Ishikawa (cell line): ENCODE results near the gene RICTOR.

ENCODE experiments used
- CEBPB ChIP-seq: IDR thresholded peaks from 2 replicates; pipeline ENCODE4 v1.6.1; 2012
- CREB1 ChIP-seq: IDR thresholded peaks from 2 replicates; pipeline ENCODE4 v1.6.1; 2012; ENCODE audit warnings: low read depth
- EGR1 ChIP-seq: IDR thresholded peaks from 2 replicates; pipeline ENCODE4 v1.6.1; 2012
- EP300 ChIP-seq: IDR thresholded peaks from 2 replicates; pipeline ENCODE4 v1.6.1; 2012; ENCODE audit warnings: borderline replicate concordance
- FOXM1 ChIP-seq: IDR thresholded peaks from 2 replicates; pipeline ENCODE4 v1.6.1; 2012; ENCODE audit warnings: low read depth, borderline replicate concordance
- MAX ChIP-seq: IDR thresholded peaks from 2 replicates; pipeline ENCODE4 v1.6.1; 2012
- NFIC ChIP-seq: IDR thresholded peaks from 2 replicates; pipeline ENCODE4 v1.6.1; 2012
- RAD21 ChIP-seq: IDR thresholded peaks from 2 replicates; pipeline ENCODE4 v1.6.1; 2012; ENCODE audit warnings: low read depth
- TAF1 ChIP-seq: IDR thresholded peaks from 2 replicates; pipeline ENCODE4 v1.6.1; 2012; ENCODE audit warnings: low read depth, mild to moderate bottlenecking
- TCF12 ChIP-seq: IDR thresholded peaks from 2 replicates; pipeline ENCODE4 v1.6.1; 2012; ENCODE audit warnings: low read depth
- TEAD4 ChIP-seq: IDR thresholded peaks from 2 replicates; pipeline ENCODE4 v1.6.1; 2012
- USF1 ChIP-seq: IDR thresholded peaks from 2 replicates; pipeline ENCODE4 v1.6.1; 2012
- YY1 ChIP-seq: IDR thresholded peaks from 2 replicates; pipeline ENCODE4 v1.6.1; 2012; ENCODE audit warnings: low read depth
- ZBTB7A ChIP-seq: IDR thresholded peaks from 2 replicates; pipeline ENCODE4 v1.6.1; 2012; ENCODE audit warnings: low read depth
- TF ChIP-seq, protein P1 (sequence below): IDR thresholded peaks from 2 replicates; pipeline ENCODE4 v1.6.1; 2012; ENCODE audit warnings: low read depth, mild to moderate bottlenecking

Gene RICTOR

DNA sequence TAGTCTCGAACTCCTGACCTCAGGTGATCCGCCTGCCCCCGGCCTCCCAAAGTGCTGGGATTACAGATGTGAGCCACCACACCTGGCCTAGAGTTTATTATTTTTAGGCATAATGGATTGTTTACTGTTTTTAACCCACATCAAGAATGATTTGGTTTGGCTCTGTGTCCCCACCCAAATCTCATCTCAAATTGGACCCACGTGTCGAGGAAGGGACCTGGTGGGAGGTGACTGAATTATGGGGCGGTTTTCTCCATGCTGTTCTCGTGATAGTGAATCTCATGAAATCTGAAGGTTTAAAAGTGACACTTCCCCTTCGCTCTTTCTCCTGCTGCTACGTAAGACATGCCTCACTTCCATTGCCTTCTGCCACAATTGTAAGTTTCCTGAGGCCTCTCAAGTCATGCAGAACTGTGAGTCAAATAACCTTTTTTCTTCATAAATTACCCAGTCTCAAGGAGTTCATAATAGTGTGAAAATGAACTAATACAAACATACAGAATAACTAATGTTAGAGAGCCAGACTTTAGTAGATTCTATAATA lies 88.2 kb downstream of the RICTOR start:
- TF ChIP-seq YY1 (no peak), EP300 (no peak), MAX (no peak)
- TF ChIP-seq, protein P1, sequence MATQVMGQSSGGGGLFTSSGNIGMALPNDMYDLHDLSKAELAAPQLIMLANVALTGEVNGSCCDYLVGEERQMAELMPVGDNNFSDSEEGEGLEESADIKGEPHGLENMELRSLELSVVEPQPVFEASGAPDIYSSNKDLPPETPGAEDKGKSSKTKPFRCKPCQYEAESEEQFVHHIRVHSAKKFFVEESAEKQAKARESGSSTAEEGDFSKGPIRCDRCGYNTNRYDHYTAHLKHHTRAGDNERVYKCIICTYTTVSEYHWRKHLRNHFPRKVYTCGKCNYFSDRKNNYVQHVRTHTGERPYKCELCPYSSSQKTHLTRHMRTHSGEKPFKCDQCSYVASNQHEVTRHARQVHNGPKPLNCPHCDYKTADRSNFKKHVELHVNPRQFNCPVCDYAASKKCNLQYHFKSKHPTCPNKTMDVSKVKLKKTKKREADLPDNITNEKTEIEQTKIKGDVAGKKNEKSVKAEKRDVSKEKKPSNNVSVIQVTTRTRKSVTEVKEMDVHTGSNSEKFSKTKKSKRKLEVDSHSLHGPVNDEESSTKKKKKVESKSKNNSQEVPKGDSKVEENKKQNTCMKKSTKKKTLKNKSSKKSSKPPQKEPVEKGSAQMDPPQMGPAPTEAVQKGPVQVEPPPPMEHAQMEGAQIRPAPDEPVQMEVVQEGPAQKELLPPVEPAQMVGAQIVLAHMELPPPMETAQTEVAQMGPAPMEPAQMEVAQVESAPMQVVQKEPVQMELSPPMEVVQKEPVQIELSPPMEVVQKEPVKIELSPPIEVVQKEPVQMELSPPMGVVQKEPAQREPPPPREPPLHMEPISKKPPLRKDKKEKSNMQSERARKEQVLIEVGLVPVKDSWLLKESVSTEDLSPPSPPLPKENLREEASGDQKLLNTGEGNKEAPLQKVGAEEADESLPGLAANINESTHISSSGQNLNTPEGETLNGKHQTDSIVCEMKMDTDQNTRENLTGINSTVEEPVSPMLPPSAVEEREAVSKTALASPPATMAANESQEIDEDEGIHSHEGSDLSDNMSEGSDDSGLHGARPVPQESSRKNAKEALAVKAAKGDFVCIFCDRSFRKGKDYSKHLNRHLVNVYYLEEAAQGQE = no peak

DNA sequence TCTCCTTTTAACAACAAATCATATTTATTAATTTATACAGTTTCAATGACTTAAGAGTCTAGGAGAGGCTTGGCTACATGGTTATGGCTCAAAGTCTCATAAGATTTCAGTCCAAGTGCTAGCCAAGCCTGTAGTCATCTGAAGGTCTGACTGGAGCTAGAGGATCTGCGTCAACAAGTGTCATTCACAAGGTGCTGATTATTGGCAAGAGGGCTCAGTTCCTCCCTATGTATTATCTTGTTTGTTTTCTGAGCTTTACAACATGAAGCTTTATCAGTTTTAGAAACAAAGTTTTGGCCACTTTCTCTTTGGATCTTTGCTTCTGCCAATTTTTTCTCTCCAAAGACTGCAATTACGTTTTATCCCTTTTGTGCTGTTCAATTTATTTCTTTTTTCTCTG lies 94.7 kb downstream of the RICTOR start:
- TF ChIP-seq TAF1 (no peak), EGR1 (no peak), FOXM1 (no peak), ZBTB7A (no peak), EP300 (no peak), CEBPB (no peak), YY1 (no peak), USF1 (no peak), NFIC (no peak), TCF12 (no peak), CREB1 (no peak), TEAD4 (no peak), MAX (no peak), RAD21 (no peak)
- TF ChIP-seq, protein P1 = no peak

- TF ChIP-seq CREB1 (no peak), TCF12 (no peak), CEBPB (no peak), NFIC (no peak), TAF1 (no peak), ZBTB7A (no peak), USF1 (no peak), EP300 (no peak), YY1 (no peak)
- TF ChIP-seq, protein P1 = no peak
Measured at GRCh38 chr5:38978036-38978435, 96.2 kb downstream of the RICTOR start.

DNA sequence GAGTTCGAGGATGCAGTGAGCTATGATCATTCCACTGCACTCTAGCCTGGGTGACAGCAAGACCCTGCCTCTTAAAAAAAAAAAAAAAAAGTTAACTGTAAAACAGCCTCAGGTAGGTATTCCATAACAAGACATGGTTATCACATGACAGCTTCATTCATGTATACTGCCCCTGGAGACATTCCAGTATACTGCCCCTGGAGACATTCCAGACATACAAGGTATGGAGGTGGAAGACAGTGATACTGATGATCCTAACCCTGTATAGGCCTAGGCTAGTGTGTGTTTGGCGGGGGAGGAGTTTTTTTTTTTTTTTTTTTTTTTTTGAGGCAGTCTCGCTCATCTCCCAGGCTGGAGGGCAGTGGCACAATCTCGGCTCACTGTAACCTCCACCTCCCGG lies 105.5 kb downstream of the RICTOR start:
- TF ChIP-seq NFIC = no peak
- no peak for TF ChIP-seq TAF1
- TF ChIP-seq EGR1 = no peak
- no peak for TF ChIP-seq YY1
- TF ChIP-seq TCF12 = no peak
- no peak for TF ChIP-seq USF1
- TF ChIP-seq ZBTB7A = no peak
- no peak for TF ChIP-seq CREB1
- no peak for TF ChIP-seq MAX
- TF ChIP-seq, protein P1 = no peak
- no peak for TF ChIP-seq FOXM1
- no peak for TF ChIP-seq RAD21
- TF ChIP-seq EP300 = no peak
- no peak for TF ChIP-seq CEBPB
- no peak for TF ChIP-seq TEAD4
